CD4-positive, alpha-beta T cell treated with Interleukin-4 for 1 hour (primary cell): ENCODE measurements around the gene GLIS1.
"Not testable (repeated sequence)": the region's sequence is repeated elsewhere in the genome, so short reads cannot be mapped to it uniquely, and the experiment has no call there.

Experiments used
- DNase-seq, 2 donors: peaks; one replicate each; pipeline ENCODE4 v3.0.0-alpha.2; 2020 to 2022

Gene GLIS1

DNA sequence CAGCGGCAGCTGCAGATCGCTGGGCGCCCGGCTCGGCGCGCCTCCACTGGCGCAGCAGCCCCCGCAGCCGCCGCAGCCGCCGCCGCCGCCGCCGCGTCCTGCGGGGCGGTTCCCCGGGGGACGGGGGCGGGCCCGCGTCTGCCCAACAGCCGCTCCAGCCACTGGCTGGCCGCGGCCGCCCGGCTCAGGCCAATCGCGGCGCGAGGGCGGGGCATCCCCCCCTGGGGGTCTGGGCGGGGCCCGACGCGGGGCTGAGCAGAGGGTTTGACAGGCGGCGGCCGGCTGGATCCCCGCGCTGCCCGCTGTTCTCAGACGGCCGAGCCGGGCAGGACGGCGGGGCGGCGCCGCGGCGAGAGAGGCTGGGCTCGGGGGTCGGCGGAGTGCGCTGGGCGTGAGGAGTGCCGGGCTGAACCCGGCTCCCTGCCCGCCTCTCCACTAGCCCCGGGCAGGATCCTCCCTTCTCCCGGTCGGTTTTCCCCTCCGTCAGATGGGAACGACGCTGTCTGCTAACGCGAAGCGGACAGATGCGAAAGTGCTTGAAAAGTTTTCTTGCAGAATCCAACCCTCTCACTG lies at the start of gene GLIS1:
TSS of gene GLIS1 (minus strand) at position 56 of the 573 bp plus-strand sequence. CDS start 1,100 bp downstream, outside the sequence.
- peak; percentile 35 to 52 for DNase-seq

- DNase-seq, result no peak
Measured at GRCh38 chr1:53787655-53788054, 48.7 kb upstream of the GLIS1 start.

GRCh38 chr1:53783056-53783455 lies 44.1 kb upstream of the GLIS1 start:
- DNase-seq, result peak in 1 of 2 donors; percentile 1

GRCh38 chr1:53781654-53782053 lies 42.7 kb upstream of the GLIS1 start:
- DNase-seq, result no peak

DNA sequence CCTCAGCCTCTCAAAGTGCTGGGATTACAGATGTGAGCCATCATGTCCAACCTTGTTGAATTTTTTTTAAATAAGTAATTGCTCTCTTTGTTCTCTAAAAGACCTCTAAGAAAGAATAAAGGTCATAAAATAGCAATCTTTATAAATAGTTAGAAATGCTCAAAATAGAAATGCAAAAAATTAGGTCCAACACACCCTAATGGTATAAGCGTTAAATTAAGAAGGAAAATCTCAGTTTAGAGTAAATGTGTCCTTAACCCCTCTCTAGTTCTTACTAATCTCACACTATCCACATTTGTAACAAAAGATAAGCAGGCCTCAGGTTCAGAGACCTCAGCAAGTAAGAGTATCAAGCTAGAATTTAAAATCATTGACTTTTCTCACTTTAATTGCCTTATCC lies 38.3 kb upstream of the GLIS1 start:
- DNase-seq, result no peak

DNA sequence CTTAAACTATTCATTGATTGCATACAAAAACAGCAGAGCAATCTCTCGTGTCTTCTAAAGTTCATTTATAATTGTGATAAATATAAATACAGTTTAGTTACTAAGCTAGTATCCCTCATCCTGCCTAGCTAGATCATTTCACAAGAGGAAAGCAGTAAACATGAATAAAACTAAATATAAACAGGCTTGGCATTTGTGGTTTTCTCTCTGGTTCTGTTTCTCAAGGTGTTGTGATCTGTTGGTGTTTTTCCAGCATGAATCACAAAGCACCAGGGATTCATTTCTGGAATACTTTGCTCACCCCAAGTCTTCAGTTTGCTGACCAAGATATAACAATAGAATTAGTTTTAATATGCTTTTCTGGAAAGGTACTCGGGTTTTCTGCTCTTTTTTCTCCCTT lies 32.7 kb upstream of the GLIS1 start:
- no peak for DNase-seq

- DNase-seq, result no peak
Measured at GRCh38 chr1:53769780-53770179, 30.8 kb upstream of the GLIS1 start.

DNA sequence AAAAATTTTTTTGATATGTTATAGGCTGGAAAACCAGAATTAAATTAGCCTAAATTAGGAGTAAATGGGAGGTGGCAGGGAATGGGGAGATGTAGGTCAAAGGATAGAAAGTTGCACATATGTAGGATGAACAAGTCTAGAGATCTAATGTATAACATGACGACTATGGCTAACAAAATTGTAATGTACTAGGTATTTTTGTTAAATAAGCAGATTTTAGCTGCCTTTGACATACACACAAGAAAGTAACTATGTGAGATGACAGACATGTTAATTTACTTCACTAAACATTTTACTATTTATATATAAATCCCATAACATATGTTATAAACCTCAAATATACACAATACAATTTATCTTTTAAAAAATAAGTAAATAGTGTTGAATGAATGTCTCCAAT lies 30.2 kb upstream of the GLIS1 start:
- no peak for DNase-seq

GRCh38 chr1:53766831-53767405 lies 28.0 kb upstream of the GLIS1 start:
- DNase-seq, result peak in 1 of 2 donors; percentile 16

DNA sequence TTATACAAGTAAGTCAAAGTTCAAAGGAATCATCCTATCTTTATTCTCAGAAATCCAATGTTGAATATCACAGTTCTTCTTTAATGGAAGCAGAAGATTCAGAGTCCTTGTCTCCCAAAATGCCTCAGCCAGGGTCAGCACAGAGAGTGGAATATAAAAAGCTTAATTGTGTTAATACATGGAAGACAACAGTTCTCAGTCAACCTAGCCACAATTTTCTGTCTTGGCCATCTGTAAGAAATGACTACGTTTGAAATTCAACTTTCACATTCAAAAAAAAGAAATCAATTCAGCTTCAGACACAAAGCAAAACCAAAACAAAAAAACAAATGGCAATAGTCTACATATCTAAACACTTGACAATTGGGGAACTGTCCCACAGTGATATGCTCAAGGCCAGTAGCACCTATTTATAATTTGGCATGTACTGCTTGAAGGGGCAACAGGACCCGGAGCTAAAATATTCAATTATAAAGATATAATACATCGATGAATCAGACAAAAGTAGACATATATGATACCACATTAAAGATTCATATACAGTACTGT lies 27.3 kb upstream of the GLIS1 start:
- DNase-seq, result peak in 1 of 2 donors; percentile 8

DNA sequence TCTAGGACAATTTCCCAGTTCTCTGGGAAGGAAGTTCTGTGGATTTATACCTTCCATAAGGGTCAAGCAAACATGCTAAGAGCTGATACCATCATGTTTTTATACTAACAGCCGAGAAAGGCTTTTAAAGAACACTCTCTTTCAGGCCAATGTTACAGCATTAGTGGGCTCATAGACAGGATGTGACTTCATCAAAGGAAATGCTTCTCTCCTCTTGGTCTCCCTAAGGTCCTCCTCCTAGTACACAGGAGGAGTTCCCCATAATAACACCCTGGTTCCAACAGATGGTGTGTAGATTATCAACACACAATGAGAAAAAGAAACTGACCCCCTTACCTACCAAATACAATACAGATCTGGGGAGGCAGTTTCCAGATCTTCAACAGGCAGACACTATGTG lies 26.7 kb upstream of the GLIS1 start:
- peak in 1 of 2 donors; percentile 57 for DNase-seq

DNA sequence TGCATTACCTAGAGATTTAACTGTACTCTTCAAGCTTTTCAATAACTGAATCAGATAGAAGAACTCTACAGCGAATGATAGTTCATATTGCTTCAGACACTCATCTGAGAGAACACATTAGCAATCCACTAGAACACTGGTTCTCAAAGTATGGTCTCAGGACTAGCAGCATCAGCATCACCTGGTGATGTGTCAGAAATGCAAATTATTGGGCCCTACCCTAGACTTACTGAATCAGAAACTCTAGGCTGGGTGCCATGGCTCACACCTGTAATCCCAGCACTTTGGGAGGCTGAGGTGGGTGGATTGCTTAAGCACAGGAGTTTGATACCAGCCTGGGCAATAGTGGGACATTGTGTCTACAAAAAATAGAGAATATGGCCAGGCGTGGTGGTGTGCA lies 24.9 kb upstream of the GLIS1 start:
- DNase-seq, result no peak

DNA sequence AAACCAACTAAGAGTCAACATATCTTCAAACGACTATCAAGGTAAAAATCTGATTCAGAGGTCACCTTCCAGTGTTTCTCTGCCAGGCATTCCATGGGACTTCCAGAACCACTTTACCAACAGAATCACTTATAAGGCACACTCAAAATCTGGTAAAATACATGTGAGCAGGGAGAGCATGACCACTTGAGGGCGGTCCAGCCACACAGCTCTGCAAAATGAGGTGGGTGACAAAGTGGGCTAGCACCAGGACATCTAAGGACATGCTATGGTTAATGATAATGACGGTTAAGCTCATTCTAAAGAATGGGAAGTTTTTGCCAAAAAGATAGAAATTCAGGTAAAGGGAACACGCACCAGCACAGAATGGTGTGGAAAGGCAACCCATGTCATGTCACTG lies 24.5 kb upstream of the GLIS1 start:
- DNase-seq, result no peak

- not testable (repeated sequence) for DNase-seq
Measured at GRCh38 chr1:53760497-53760896, 21.5 kb upstream of the GLIS1 start.

DNA sequence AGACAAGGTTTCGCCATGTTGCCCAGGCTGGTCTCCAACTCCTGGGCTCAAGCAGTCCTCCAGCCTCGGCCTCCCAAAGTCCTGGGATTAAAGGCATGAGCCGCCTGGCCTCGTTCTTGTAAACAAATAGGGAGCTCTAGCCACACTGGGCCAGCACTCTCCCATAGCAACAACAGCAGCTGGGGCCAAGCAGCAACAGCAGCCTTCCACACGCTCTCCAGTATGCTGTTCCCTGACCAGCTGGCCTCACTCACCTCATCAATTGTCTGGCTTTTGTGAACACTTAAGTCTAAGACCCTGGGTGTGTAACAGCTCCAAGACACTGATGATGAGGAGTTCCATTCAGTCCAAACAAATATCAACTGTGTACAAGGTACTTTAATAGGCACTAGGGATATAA lies 16.9 kb upstream of the GLIS1 start:
- no peak for DNase-seq

GRCh38 chr1:53754484-53755312 lies 15.7 kb upstream of the GLIS1 start:
- DNase-seq, result peak; percentile 17 to 29

GRCh38 chr1:53752281-53752680 lies 13.3 kb upstream of the GLIS1 start:
- DNase-seq, result no peak

GRCh38 chr1:53747841-53748240 lies 8.9 kb upstream of the GLIS1 start:
- DNase-seq, result no peak

DNA sequence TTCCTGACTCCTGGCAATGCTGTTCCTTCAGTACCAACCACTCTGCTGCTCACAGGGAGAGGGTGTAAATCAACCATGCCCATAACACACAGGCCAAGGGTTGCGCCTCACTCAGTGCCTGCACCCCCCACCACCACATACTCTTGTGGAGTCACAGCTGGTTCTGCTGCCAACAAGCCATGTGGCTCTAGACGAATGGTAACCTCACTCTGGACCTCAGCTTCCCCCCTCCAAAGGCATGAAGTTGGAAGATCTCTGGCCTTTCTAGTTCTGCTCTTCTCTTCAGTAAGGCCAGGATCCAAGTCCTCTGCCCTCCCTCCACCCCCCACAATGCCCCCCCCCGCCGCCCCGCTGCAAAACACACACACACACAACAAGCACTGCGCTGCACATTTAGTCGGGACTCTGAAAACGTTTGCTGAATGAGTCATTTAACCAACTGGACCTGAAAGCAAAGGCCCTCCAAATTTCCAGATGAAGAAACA lies 1.7 kb upstream of the GLIS1 start:
- DNase-seq, result no peak

GRCh38 chr1:53738205-53739108 lies 507 bp downstream of the GLIS1 start:
- no peak for DNase-seq

- no peak for DNase-seq
Measured at GRCh38 chr1:53737648-53738204, 1.2 kb downstream of the GLIS1 start.

DNA sequence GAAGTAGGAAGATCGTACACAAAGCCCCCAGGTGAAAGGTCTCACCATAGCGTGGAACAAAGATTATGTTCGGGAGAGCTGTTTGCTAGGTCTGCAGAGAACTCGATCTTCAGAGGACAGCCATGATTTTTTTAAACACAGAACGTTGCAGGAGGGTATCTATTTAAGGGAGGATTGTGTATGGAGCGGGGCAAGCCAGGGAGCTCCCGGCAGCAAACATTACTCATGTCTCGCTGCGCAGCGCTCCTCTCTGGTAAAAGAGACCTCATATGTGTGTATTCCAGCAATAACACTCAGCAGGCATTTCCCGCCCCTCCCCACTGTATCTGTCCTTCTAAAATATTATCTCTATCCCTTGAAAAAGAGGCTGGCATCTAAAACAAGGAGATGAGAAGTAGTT lies 2.7 kb downstream of the GLIS1 start:
- DNase-seq, result no peak
